H7 (cell line): Measurements from ENCODE around the gene PHOX2A. TPM values are rescaled to one million over a fixed set of nuclear protein-coding genes. Genes with fewer than 3 reads are reported as not detected.

Experiments used
- DNase-seq: peaks from one replicate; pipeline ENCODE4 v3.0.0; 2012
- H3K27me3 ChIP-seq: 2 replicates; pipeline ENCODE4 v1.6.0; 2011; ENCODE audit warnings: mild to moderate bottlenecking, low read length; ENCODE audit not compliant: control insufficient read depth, insufficient read depth
- H3K36me3 ChIP-seq: replicated peaks from 2 replicates; pipeline ENCODE4 v1.5.1; 2011; ENCODE audit warnings: low read length; ENCODE audit not compliant: control insufficient read depth, insufficient read depth
- H3K4me3 ChIP-seq: 2 replicates; pipeline ENCODE4 v1.5.1; 2011; ENCODE audit warnings: low read depth, mild to moderate bottlenecking, control low read depth, low read length, moderate library complexity; ENCODE audit not compliant: insufficient read depth
- total RNA-seq: library from RNA; depleted of rRNA; stranded (reverse); fragments of >200 nt; shearing (Covaris generic); gene quantifications from 2 replicates; pipeline ENCODE4 v1.2.3, GENCODE V29; 2014

Gene PHOX2A
- total RNA-seq, 1 experiment from 2014 or later: 2.5 TPM

- Histone ChIP-seq H3K4me3 (no peak overlapping the region), H3K36me3 (peaks cover 2% of the 10 kb centered on the region), H3K27me3 (peaks cover 72% of the 10 kb centered on the region)
- peak; percentile 81 for DNase-seq
Measured at GRCh38 chr11:72241291-72241781, 2.6 kb downstream of the PHOX2A start.

GRCh38 chr11:72240461-72241290 is 3.3 kb downstream of the PHOX2A start:
- peak overlapping the region; percentile 32 for H3K4me3 ChIP-seq
- peak; percentile 80 for DNase-seq
- peaks cover 2% of the 10 kb centered on the region for H3K36me3 ChIP-seq
- peaks cover 66% of the 10 kb centered on the region for H3K27me3 ChIP-seq

GRCh38 chr11:72239849-72240460 is 4.0 kb downstream of the PHOX2A start:
- DNase-seq: peak; percentile 87
- Histone ChIP-seq H3K36me3 (peaks cover 7% of the 10 kb centered on the region), H3K4me3 (peak overlapping the region; percentile 32), H3K27me3 (peaks cover 59% of the 10 kb centered on the region)

GRCh38 chr11:72239313-72239848 is 4.6 kb downstream of the PHOX2A start:
- peaks cover 53% of the 10 kb centered on the region for H3K27me3 ChIP-seq
- DNase-seq: no peak
- peaks cover 9% of the 10 kb centered on the region for H3K36me3 ChIP-seq
- H3K4me3 ChIP-seq: peak overlapping the region; percentile 32

GRCh38 chr11:72238492-72239312 is 5.3 kb downstream of the PHOX2A start:
- peak overlapping the region; percentile 32 for H3K4me3 ChIP-seq
- peaks cover 15% of the 10 kb centered on the region for H3K36me3 ChIP-seq
- DNase-seq: peak; percentile 81
- peaks cover 49% of the 10 kb centered on the region for H3K27me3 ChIP-seq

- peaks cover 21% of the 10 kb centered on the region for H3K36me3 ChIP-seq
- H3K4me3 ChIP-seq: peak overlapping the region; percentile 32; the same call in 1 of the 2 replicates
- DNase-seq: peak; percentile 98
- H3K27me3 ChIP-seq: peaks cover 42% of the 10 kb centered on the region
Measured at GRCh38 chr11:72238040-72238450, 5.9 kb downstream of the PHOX2A start.

- peaks cover 35% of the 10 kb centered on the region for H3K27me3 ChIP-seq
Measured at GRCh38 chr11:72237112-72237931, 6.7 kb downstream of the PHOX2A start.

GRCh38 chr11:72236774-72237111 is 7.2 kb downstream of the PHOX2A start:
- Histone ChIP-seq H3K4me3 (no peak overlapping the region), H3K27me3 (peaks cover 29% of the 10 kb centered on the region), H3K36me3 (peaks cover 28% of the 10 kb centered on the region)
- DNase-seq: no peak

More at GRCh38 chr11:72237112-72237931, 6.7 kb downstream of the PHOX2A start:
- Histone ChIP-seq H3K4me3 (no peak overlapping the region), H3K36me3 (peaks cover 24% of the 10 kb centered on the region)
- peak; percentile 77 for DNase-seq

- no peak for DNase-seq
- H3K4me3 ChIP-seq: no peak overlapping the region
- H3K36me3 ChIP-seq: peaks cover 33% of the 10 kb centered on the region
- H3K27me3 ChIP-seq: peaks cover 24% of the 10 kb centered on the region
Measured at GRCh38 chr11:72236083-72236697, 7.8 kb downstream of the PHOX2A start.

GRCh38 chr11:72235351-72236057 is 8.5 kb downstream of the PHOX2A start:
- no peak for DNase-seq
- no peak overlapping the region for H3K4me3 ChIP-seq
- peaks cover 37% of the 10 kb centered on the region for H3K36me3 ChIP-seq

GRCh38 chr11:72234920-72235319 is 9.1 kb downstream of the PHOX2A start:
- Histone ChIP-seq H3K36me3 (peaks cover 40% of the 10 kb centered on the region), H3K4me3 (no peak overlapping the region), H3K27me3 (peaks cover 11% of the 10 kb centered on the region)
- DNase-seq: peak; percentile 23

More at GRCh38 chr11:72235351-72236057, 8.5 kb downstream of the PHOX2A start:
- peaks cover 17% of the 10 kb centered on the region for H3K27me3 ChIP-seq

GRCh38 chr11:72234514-72234830 is 9.5 kb downstream of the PHOX2A start:
- no peak for DNase-seq
- Histone ChIP-seq H3K4me3 (no peak overlapping the region), H3K36me3 (peaks cover 44% of the 10 kb centered on the region), H3K27me3 (peaks cover 7% of the 10 kb centered on the region)
